Measurements from ENCODE around the gene CTBP2. TPM values are rescaled to one million over a fixed set of nuclear protein-coding genes. Genes with fewer than 3 reads are reported as not detected.

Gene CTBP2
- total RNA-seq, 1 donor from 2014 or later: 57.7 TPM

DNA sequence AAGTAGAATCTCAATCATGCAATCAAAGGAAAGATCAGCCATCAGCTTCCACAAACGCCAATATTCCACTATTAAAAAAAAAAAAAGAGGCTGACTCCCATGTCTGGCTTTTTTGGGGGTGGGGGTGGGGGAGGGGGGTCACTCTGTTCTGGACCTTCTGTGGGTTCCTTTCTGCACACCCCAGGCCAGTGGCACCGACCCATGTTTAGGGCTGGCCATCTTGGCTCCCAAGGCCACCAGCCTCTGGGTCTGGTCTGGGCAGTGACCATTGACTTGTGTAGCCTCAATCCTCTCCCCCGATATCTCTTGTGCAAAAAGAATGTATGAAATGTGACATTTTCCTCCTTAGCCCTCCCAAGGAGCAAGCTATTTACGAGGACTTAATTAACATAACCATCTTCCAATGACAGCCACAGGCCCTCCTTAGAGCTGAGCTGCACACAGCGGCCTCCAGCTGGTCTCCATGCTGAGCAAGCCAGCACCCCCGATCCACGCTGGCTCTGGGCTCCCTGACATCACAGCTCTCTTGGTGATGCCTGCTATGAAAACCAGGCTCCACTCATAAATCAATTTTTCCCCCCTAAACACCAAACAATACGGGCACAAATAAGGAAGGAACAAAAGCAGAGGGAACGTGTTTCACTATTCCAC is 118.4 kb downstream of the CTBP2 start:
- Histone ChIP-seq H3K36me3 (no peaks in the 10 kb centered on the region), H3K27me3 (no peaks in the 10 kb centered on the region), H3K4me1 (peaks cover 27 to 68% of the 10 kb centered on the region in 2 donors), H3K27ac (peak overlapping the region; percentile 19 to 29), H3K9me3 (no peaks in the 10 kb centered on the region), H3K4me3 (no peak overlapping the region)
- DNase-seq (ENCODE audit: low spot score in 2 of 2): no peak
- TF ChIP-seq CTCF (IDR thresholded peaks at IDR 0.05): no peak
- intact Hi-C loops (cut with DNase I): no loop called here

GRCh38 chr10:125039354-125039769 is 121.0 kb downstream of the CTBP2 start:
- H3K9me3 ChIP-seq: no peaks in the 10 kb centered on the region
- H3K4me3 ChIP-seq: peak overlapping the region in 1 of 2 donors; percentile 35
- no peaks in the 10 kb centered on the region for H3K36me3 ChIP-seq
- TF ChIP-seq CTCF (IDR thresholded peaks at IDR 0.05): no peak
- peaks cover 16 to 66% of the 10 kb centered on the region in 2 donors for H3K4me1 ChIP-seq
- no peak for DNase-seq (ENCODE audit: low spot score in 2 of 2)
- H3K27ac ChIP-seq: peak overlapping the region in 1 of 2 donors; percentile 6
- intact Hi-C loops (cut with DNase I): no loop called here
- H3K27me3 ChIP-seq: no peaks in the 10 kb centered on the region

DNA sequence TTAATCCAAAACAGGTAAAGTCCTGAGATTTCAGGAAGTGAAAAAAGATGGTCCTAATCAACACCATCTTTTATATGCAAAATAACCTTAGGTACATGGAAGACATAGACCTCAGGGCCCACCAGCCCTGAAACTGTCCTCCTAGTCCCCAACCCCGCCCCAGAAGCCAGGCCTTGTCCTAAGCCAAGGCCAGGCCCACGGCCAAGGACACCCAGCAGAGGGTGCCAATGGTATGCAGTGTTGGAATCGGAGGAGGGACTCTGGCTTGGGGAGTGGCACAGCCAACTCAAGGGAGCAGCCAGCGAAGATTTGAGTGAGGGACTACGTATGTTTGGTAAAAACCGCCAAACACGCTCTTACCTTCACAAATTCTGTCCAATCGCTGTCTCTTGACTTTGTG is 121.7 kb downstream of the CTBP2 start:
- Histone ChIP-seq H3K9me3 (no peaks in the 10 kb centered on the region), H3K4me3 (peak overlapping the region; percentile 12 to 35), H3K36me3 (no peaks in the 10 kb centered on the region), H3K27me3 (no peaks in the 10 kb centered on the region), H3K4me1 (peaks cover 11 to 67% of the 10 kb centered on the region in 2 donors), H3K27ac (peak overlapping the region; percentile 2 to 39)
- peak in 1 of 2 donors; percentile 81 for DNase-seq (ENCODE audit: low spot score in 2 of 2)
- intact Hi-C loops (cut with DNase I): no loop called here
- peak in 1 of 3 experiments; percentile 37 for TF ChIP-seq CTCF (IDR thresholded peaks at IDR 0.05)

- Histone ChIP-seq H3K36me3 (peaks cover 0 to 4% of the 10 kb centered on the region in 2 donors), H3K9me3 (no peaks in the 10 kb centered on the region), H3K27ac (peak overlapping the region in 1 of 2 donors; percentile 39), H3K4me1 (peaks cover 10 to 63% of the 10 kb centered on the region in 2 donors), H3K4me3 (no peak overlapping the region), H3K27me3 (no peaks in the 10 kb centered on the region)
- peak in 1 of 2 donors; percentile 75 for DNase-seq (ENCODE audit: low spot score in 2 of 2)
- intact Hi-C loops (cut with DNase I): no loop called here
- no peak for TF ChIP-seq CTCF (IDR thresholded peaks at IDR 0.05)
Measured at GRCh38 chr10:125037145-125037877, 123.1 kb downstream of the CTBP2 start.

GRCh38 chr10:125035588-125036295 is 124.6 kb downstream of the CTBP2 start:
- Histone ChIP-seq H3K4me3 (peak overlapping the region in 1 of 2 donors; percentile 21), H3K36me3 (peaks cover 0 to 4% of the 10 kb centered on the region in 2 donors), H3K27me3 (no peaks in the 10 kb centered on the region), H3K9me3 (no peaks in the 10 kb centered on the region), H3K4me1 (peaks cover 10 to 69% of the 10 kb centered on the region in 2 donors), H3K27ac (peak overlapping the region; percentile 20 to 44)
- intact Hi-C loops (cut with DNase I): no loop called here
- DNase-seq (ENCODE audit: low spot score in 2 of 2): no peak
- no peak for TF ChIP-seq CTCF (IDR thresholded peaks at IDR 0.05)

Data from ascending aorta (tissue), 2 donors.